ENCODE measurements around the gene ODC1. TPM values are rescaled to one million over a fixed set of nuclear protein-coding genes. Genes with fewer than 3 reads are reported as not detected.

ODC1 gene
- total and polyA plus RNA-seq, 2 donors (not counting 1 experiment from before 2014, with no cell fraction given), result 86.4 to 89.3 TPM

DNA sequence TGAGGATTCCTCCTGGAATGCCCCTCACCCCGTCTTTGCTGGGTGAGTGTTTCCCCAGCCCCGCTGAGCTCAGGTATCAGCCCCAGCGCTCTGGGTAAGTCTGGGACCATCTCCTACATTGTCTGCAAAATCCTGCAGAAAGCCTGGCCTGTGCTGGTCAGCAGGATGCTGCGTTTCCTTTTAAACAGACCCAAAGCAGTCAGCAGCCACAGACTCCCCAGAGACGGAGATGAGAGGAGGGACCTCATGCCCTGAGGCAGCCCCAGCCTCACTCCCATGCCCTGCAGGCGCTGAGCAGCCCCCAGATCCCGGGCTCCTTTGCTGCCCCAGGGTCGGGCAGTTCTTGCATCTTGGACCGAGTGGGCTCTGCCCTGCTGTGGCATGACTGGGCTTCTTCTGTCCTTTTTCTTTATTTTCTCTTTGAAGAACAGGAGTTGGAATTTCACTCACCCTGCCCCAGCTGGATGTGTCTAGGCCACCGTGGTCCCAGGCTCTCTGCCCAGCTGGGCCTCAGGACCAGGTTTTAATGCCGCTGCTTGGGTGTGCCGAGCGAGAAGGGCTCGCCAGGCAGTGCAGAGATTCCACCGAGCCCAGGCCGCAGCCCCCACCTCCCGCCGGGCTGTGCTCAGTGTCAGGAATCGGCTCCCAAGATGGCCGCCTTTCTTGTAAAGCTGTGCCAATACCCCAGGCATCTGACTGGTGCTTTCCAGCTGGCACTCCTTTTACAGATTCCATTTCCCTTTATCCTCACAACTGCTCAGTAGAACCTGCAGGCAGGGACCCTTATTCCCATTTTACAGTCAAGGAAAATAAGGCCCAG lies 43.6 kb downstream of the ODC1 start:
- H3K4me2 ChIP-seq (ENCODE audit: extremely low read depth, insufficient read depth, low read length), result no peak overlapping the region
- no peak overlapping the region for H2AFZ ChIP-seq (ENCODE audit: low read length)
- no peaks in the 10 kb centered on the region for H4K20me1 ChIP-seq (ENCODE audit: control insufficient read depth, extremely low read depth, insufficient read depth, low read length)
- TF ChIP-seq, protein P1, sequence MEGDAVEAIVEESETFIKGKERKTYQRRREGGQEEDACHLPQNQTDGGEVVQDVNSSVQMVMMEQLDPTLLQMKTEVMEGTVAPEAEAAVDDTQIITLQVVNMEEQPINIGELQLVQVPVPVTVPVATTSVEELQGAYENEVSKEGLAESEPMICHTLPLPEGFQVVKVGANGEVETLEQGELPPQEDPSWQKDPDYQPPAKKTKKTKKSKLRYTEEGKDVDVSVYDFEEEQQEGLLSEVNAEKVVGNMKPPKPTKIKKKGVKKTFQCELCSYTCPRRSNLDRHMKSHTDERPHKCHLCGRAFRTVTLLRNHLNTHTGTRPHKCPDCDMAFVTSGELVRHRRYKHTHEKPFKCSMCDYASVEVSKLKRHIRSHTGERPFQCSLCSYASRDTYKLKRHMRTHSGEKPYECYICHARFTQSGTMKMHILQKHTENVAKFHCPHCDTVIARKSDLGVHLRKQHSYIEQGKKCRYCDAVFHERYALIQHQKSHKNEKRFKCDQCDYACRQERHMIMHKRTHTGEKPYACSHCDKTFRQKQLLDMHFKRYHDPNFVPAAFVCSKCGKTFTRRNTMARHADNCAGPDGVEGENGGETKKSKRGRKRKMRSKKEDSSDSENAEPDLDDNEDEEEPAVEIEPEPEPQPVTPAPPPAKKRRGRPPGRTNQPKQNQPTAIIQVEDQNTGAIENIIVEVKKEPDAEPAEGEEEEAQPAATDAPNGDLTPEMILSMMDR (conservative IDR thresholded peaks at IDR 0.05 in 1 of 2, IDR thresholded peaks at IDR 0.05 in 1 of 2; ENCODE audit: low read depth in 1 of 2, low read length in 2 of 2), result no peak
- TF ChIP-seq EZH2 (IDR thresholded peaks at IDR 0.05; ENCODE audit: low read length, missing control alignments), result no peak
- no peak overlapping the region for H3K4me3 ChIP-seq (replicated peaks in 1 of 4; ENCODE audit: control extremely low read depth in 1 of 4, insufficient read depth in 1 of 4, low read depth in 3 of 4, low read length in 4 of 4)
- DNase-seq (ENCODE audit: low read depth in 2 of 2), result no peak
- no peaks in the 10 kb centered on the region for H3K79me2 ChIP-seq (ENCODE audit: control insufficient read depth, insufficient read depth, low read length)
- H3K4me1 ChIP-seq (ENCODE audit: control insufficient read depth, extremely low read depth, insufficient read depth, low read length), result peaks cover 12% of the 10 kb centered on the region
- no peak overlapping the region for H3K9ac ChIP-seq (ENCODE audit: insufficient read depth, low read length)
- H3K27ac ChIP-seq (ENCODE audit: insufficient read depth, low read length), result no peak overlapping the region
- H3K27me3 ChIP-seq (ENCODE audit: control insufficient read depth, insufficient read depth, low read length), result no peaks in the 10 kb centered on the region
- no peaks in the 10 kb centered on the region for H3K36me3 ChIP-seq (ENCODE audit: control insufficient read depth, insufficient read depth, low read length)
- H3K9me3 ChIP-seq (ENCODE audit: control insufficient read depth, insufficient read depth, low read depth, low read length), result no peaks in the 10 kb centered on the region

DNA sequence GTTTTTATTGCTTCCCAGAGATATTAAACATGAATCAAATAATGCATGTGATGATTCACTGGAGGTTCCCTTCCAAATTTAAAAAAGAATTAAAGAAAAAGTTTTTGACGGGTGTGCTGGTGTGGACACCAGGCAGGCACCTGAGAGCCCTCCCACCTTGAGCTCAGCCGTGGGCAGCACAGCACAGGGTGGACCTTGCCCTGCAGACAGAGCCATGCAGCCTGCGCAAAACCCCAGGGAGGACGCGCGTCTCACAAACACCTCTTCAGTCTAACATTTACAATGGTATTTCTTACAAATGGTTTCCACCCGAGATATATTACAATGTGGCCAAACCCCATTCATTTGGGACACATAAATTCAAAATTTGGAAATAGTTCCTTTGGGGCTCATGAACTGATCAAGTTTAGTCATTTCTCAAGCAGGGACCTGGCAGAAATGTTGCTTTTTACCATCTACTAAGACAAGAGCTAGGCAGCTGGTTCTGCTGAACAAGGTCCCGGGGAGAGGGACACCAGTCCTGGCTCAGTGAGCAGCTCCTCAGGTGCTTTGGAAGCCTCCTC lies 45.4 kb downstream of the ODC1 start:
- no peaks in the 10 kb centered on the region for H3K36me3 ChIP-seq (ENCODE audit: control insufficient read depth, insufficient read depth, low read length)
- no peak overlapping the region for H3K4me3 ChIP-seq (replicated peaks in 1 of 4; ENCODE audit: control extremely low read depth in 1 of 4, insufficient read depth in 1 of 4, low read depth in 3 of 4, low read length in 4 of 4)
- no peaks in the 10 kb centered on the region for H4K20me1 ChIP-seq (ENCODE audit: control insufficient read depth, extremely low read depth, insufficient read depth, low read length)
- no peak overlapping the region for H2AFZ ChIP-seq (ENCODE audit: low read length)
- no peaks in the 10 kb centered on the region for H3K27me3 ChIP-seq (ENCODE audit: control insufficient read depth, insufficient read depth, low read length)
- no peak overlapping the region for H3K9ac ChIP-seq (ENCODE audit: insufficient read depth, low read length)
- peaks cover 7% of the 10 kb centered on the region for H3K4me1 ChIP-seq (ENCODE audit: control insufficient read depth, extremely low read depth, insufficient read depth, low read length)
- no peaks in the 10 kb centered on the region for H3K9me3 ChIP-seq (ENCODE audit: control insufficient read depth, insufficient read depth, low read depth, low read length)
- H3K27ac ChIP-seq (ENCODE audit: insufficient read depth, low read length), result no peak overlapping the region
- H3K4me2 ChIP-seq (ENCODE audit: extremely low read depth, insufficient read depth, low read length), result no peak overlapping the region
- no peak for DNase-seq (ENCODE audit: low read depth in 2 of 2)
- H3K79me2 ChIP-seq (ENCODE audit: control insufficient read depth, insufficient read depth, low read length), result no peaks in the 10 kb centered on the region
- TF ChIP-seq EZH2 (IDR thresholded peaks at IDR 0.05; ENCODE audit: low read length, missing control alignments), result no peak
- TF ChIP-seq, protein P1 (conservative IDR thresholded peaks at IDR 0.05 in 1 of 2, IDR thresholded peaks at IDR 0.05 in 1 of 2; ENCODE audit: low read depth in 1 of 2, low read length in 2 of 2), result no peak

DNA sequence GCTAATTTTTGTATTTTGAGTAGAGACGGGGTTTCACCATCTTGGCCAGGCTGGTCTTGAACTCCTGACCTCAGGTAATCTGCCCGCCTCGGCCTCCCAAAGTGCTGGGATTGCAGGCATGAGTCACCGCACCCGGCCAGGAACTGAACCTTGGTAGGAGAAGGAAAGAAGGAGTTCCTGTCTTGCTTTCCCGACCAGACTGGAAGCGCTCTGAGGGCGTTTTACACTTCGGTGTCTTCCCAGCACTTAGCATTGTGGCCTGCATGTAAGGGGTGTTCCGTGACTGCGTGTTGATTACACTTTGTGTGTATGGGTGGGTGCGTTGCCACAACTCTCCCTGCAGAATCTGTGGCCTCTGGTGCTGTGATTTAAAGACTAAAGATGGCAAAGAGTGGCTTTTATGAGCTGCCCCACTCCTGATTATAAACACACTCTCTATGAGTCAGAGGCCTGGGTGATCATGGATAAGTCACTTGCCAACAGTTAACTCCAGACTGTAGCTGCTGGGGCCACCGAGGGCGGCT lies 46.0 kb downstream of the ODC1 start:
- Histone ChIP-seq H3K4me3 (replicated peaks in 1 of 4; ENCODE audit: control extremely low read depth in 1 of 4, insufficient read depth in 1 of 4, low read depth in 3 of 4, low read length in 4 of 4) (no peak overlapping the region), H3K79me2 (ENCODE audit: control insufficient read depth, insufficient read depth, low read length) (no peaks in the 10 kb centered on the region), H4K20me1 (ENCODE audit: control insufficient read depth, extremely low read depth, insufficient read depth, low read length) (no peaks in the 10 kb centered on the region), H3K4me1 (ENCODE audit: control insufficient read depth, extremely low read depth, insufficient read depth, low read length) (peaks cover 7% of the 10 kb centered on the region), H3K36me3 (ENCODE audit: control insufficient read depth, insufficient read depth, low read length) (no peaks in the 10 kb centered on the region), H2AFZ (ENCODE audit: low read length) (no peak overlapping the region), H3K9me3 (ENCODE audit: control insufficient read depth, insufficient read depth, low read depth, low read length) (no peaks in the 10 kb centered on the region), H3K27ac (ENCODE audit: insufficient read depth, low read length) (no peak overlapping the region), H3K4me2 (ENCODE audit: extremely low read depth, insufficient read depth, low read length) (no peak overlapping the region), H3K9ac (ENCODE audit: insufficient read depth, low read length) (no peak overlapping the region), H3K27me3 (ENCODE audit: control insufficient read depth, insufficient read depth, low read length) (no peaks in the 10 kb centered on the region)
- DNase-seq (ENCODE audit: low read depth in 2 of 2), result peak; percentile 43 to 70
- TF ChIP-seq, protein P1 (conservative IDR thresholded peaks at IDR 0.05 in 1 of 2, IDR thresholded peaks at IDR 0.05 in 1 of 2; ENCODE audit: low read depth in 1 of 2, low read length in 2 of 2), result no peak
- TF ChIP-seq EZH2 (IDR thresholded peaks at IDR 0.05; ENCODE audit: low read length, missing control alignments), result no peak

Measured in fibroblast of lung (primary cell).